ENCODE results near the gene DEFB129.
"Not testable (repeated sequence)": the region's sequence is repeated elsewhere in the genome, so short reads cannot be mapped to it uniquely, and the experiment has no call there.

DEFB129 gene

GRCh38 chr20:226958-227357, at the start of gene DEFB129:
Gene DEFB129 (plus strand): TSS chr20:227258. CDS start chr20:227289, 31 bp downstream.
- intact Hi-C loops (cut with DNase I; ENCODE audit: low total_unique reads): no loop called here
- Histone ChIP-seq H3K27ac (no peak within 1 kb of the TSS), H3K27me3 (peaks cover 0 to 5% of the 10 kb centered on the region in 2 donors), H3K36me3 (no peaks in the 10 kb centered on the region), H3K4me1 (no peaks in the 10 kb centered on the region), H3K4me3 (no peak within 1 kb of the TSS), H3K9me3 (no peaks in the 10 kb centered on the region)
- TF ChIP-seq CTCF (IDR thresholded peaks at IDR 0.05): no peak
- DNase-seq: no peak

DNA sequence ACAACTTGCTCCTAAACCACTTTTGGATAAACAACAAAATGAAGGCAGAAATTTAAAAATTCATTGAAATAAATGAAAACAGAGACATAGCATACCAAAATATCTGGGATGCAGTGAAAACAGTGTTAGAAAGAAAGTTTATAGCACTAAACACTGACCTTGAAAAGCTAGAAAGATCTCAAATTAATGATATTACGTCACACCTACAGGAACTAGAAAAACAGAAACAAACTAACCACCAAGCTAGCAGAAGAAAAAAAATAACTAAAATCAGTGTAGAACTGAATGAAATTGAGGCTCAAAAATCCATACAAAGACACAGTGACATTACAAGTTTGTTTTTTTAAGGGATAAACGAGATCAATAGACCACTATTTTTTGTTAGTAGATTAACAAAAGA, 42.8 kb upstream of the DEFB129 start:
- Histone ChIP-seq H3K4me1 (no peaks in the 10 kb centered on the region), H3K27me3 (no peaks in the 10 kb centered on the region), H3K36me3 (no peaks in the 10 kb centered on the region), H3K9me3 (no peaks in the 10 kb centered on the region), H3K4me3 (no peak overlapping the region), H3K27ac (no peak overlapping the region)
- DNase-seq: no peak
- intact Hi-C loops (cut with DNase I; ENCODE audit: low total_unique reads): no loop called here
- TF ChIP-seq CTCF (IDR thresholded peaks at IDR 0.05): no peak

DNA sequence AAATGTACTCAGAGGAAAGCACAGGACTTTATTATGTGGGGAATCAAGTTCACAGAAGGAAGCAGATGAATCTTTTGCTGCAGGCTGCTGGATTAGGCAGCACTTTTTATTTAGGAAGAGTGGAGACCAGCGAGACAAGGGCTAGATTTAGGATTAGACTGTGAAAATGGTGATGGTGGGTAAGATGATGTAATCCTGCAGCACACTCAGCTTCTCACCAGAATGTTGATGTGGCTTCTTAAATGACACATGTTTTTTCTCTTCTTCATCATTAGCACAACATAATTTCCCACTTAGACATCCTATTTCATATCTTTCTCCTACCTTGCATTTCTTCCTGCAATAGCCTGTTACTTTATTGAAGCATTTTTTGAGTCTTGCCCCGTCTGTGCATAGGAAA, 39.3 kb upstream of the DEFB129 start:
- no peak for TF ChIP-seq CTCF (IDR thresholded peaks at IDR 0.05)
- Histone ChIP-seq H3K27me3 (no peaks in the 10 kb centered on the region), H3K27ac (no peak overlapping the region), H3K4me3 (no peak overlapping the region), H3K4me1 (no peaks in the 10 kb centered on the region), H3K36me3 (no peaks in the 10 kb centered on the region), H3K9me3 (no peaks in the 10 kb centered on the region)
- intact Hi-C loops (cut with DNase I; ENCODE audit: low total_unique reads): no loop called here
- no peak for DNase-seq

- Histone ChIP-seq H3K27ac (no peak within 1 kb of the TSS), H3K27me3 (no peaks in the 10 kb centered on the region), H3K4me3 (no peak within 1 kb of the TSS), H3K9me3 (no peaks in the 10 kb centered on the region), H3K4me1 (no peaks in the 10 kb centered on the region), H3K36me3 (no peaks in the 10 kb centered on the region)
- intact Hi-C loops (cut with DNase I; ENCODE audit: low total_unique reads): no loop called here
- DNase-seq: no peak
- no peak for TF ChIP-seq CTCF (IDR thresholded peaks at IDR 0.05)
Observed at GRCh38 chr20:189611-190010, 37.4 kb upstream of the DEFB129 start, which contains the start of gene DEFB128. Gene DEFB128 (minus strand): TSS chr20:189711. CDS start chr20:189623, 88 bp downstream.

GRCh38 chr20:198225-198624, 28.8 kb upstream of the DEFB129 start:
- no peaks in the 10 kb centered on the region for H3K9me3 ChIP-seq
- no peaks in the 10 kb centered on the region for H3K36me3 ChIP-seq
- no peak for TF ChIP-seq CTCF (IDR thresholded peaks at IDR 0.05)
- intact Hi-C loops (cut with DNase I; ENCODE audit: low total_unique reads): no loop called here
- H3K27me3 ChIP-seq: no peaks in the 10 kb centered on the region
- H3K27ac ChIP-seq: no peak overlapping the region
- no peak overlapping the region for H3K4me3 ChIP-seq
- no peak for DNase-seq
- H3K4me1 ChIP-seq: no peaks in the 10 kb centered on the region

DNA sequence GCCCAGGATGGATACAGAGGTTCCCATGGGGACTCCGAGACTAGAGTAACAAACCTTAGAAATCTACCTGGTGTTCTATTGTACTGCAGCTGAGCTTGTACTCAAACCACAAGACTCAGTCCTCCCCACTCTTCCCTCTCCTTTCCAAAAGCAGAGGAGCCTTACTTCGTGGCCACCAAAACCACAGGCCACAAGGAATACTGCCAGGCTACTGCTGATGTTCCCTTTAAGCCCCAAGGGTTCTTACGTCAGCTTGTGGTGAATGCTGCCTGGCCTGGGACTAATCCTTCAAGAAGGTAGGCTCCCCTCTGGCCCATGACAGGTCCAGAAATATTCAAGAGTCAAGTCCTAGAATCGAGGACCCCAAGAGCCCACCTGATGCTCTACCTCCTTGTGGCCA, 27.1 kb upstream of the DEFB129 start:
- Histone ChIP-seq H3K27ac (no peak overlapping the region), H3K4me3 (no peak overlapping the region), H3K27me3 (no peaks in the 10 kb centered on the region), H3K4me1 (no peaks in the 10 kb centered on the region), H3K9me3 (no peaks in the 10 kb centered on the region), H3K36me3 (no peaks in the 10 kb centered on the region)
- no peak for DNase-seq
- intact Hi-C loops (cut with DNase I; ENCODE audit: low total_unique reads): no loop called here
- no peak for TF ChIP-seq CTCF (IDR thresholded peaks at IDR 0.05)

- intact Hi-C loops (cut with DNase I; ENCODE audit: low total_unique reads); H3K27me3 ChIP-seq; H3K36me3 ChIP-seq; H3K9me3 ChIP-seq; H3K4me1 ChIP-seq; DNase-seq; H3K4me3 ChIP-seq; H3K27ac ChIP-seq: not testable (repeated sequence)
Observed at GRCh38 chr20:203630-204029, 23.4 kb upstream of the DEFB129 start.

Data from tibial artery (tissue), 4 donors.